B cell (primary cell): ENCODE results near the gene OR52I1. TPM values are rescaled to one million over a fixed set of nuclear protein-coding genes. Genes with fewer than 3 reads are reported as not detected.

Source experiments
- ATAC-seq: fragments of 200-7000 bp; cut with Tn5 transposase; one replicate; pipeline ENCODE4 v1.10.0; 2021; ENCODE audit warnings: low read depth, mild to moderate bottlenecking, moderate number of reproducible peaks, moderate library complexity
- CTCF ChIA-PET: fragments of 350-600 bp; sonication (Branson Sonifier 250); formaldehyde crosslinking; loops from one replicate; lab custom pipeline; 2021; ENCODE audit warnings: antibody characterized with exemption, inconsistent platforms; lab: Charles Lee
- POLR2A ChIA-PET: fragments of 350-600 bp; sonication (Branson Sonifier 250); formaldehyde crosslinking; loops from one replicate; lab custom pipeline; 2021; ENCODE audit warnings: antibody characterized with exemption; lab: Charles Lee
- DNase-seq: peaks from one replicate; pipeline ENCODE4 v3.0.0; 2013
- H2AFZ ChIP-seq: 2 replicates; pipeline ENCODE4 v1.6.1; 2012; ENCODE audit warnings: mild to moderate bottlenecking, low read depth, low read length; ENCODE audit not compliant: insufficient read depth, poor library complexity, severe bottlenecking
- H3K27ac ChIP-seq, 2 donors: 1 replicate in 1 of 2; 2 replicates in 1 of 2; pipeline ENCODE4 v1.5.1; 2012 to 2013; ENCODE audit warnings: low read length in 2 of 2, mild to moderate bottlenecking in 2 of 2, moderate library complexity in 1 of 2
- H3K27me3 ChIP-seq, 4 experiments: fragments of 200-600 bp in 1 of 4; sonication (generic) in 1 of 4; replicated peaks in 1 of 4; 1 replicate in 2 of 4; 2 replicates in 2 of 4; pipeline versions ENCODE4 v1.6.1 to v1.7.0; 2013 to 2016; ENCODE audit warnings: low read length in 3 of 4, mild to moderate bottlenecking in 2 of 4, mixed read lengths in 1 of 4, moderate library complexity in 1 of 4; ENCODE audit not compliant: insufficient read depth in 4 of 4, control insufficient read depth in 3 of 4; ENCODE audit errors: control extremely low read depth in 1 of 4
- H3K36me3 ChIP-seq, 2 experiments: replicated peaks in 1 of 2; 1 replicate in 1 of 2; 2 replicates in 1 of 2; pipeline versions ENCODE4 v1.6.1 to v1.7.1; 2013; ENCODE audit warnings: low read length in 1 of 2; ENCODE audit not compliant: insufficient read depth in 2 of 2, control insufficient read depth in 1 of 2; ENCODE audit errors: control extremely low read depth in 1 of 2, extremely low read depth in 1 of 2
- H3K4me1 ChIP-seq, 2 donors: fragments of 200-600 bp in 1 of 2; sonication (generic) in 1 of 2; 1 replicate in 1 of 2; 2 replicates in 1 of 2; pipeline versions ENCODE4 v1.5.1 to v1.6.1; 2013 to 2017; ENCODE audit warnings: low read length in 2 of 2; ENCODE audit not compliant: control insufficient read depth in 2 of 2, insufficient read depth in 2 of 2
- H3K4me2 ChIP-seq: replicated peaks from 2 replicates; pipeline ENCODE3; 2012; ENCODE audit warnings: mild to moderate bottlenecking, low read depth, low read length; ENCODE audit not compliant: poor library complexity, severe bottlenecking
- H3K4me3 ChIP-seq, 5 experiments: fragments of 200-600 bp in 1 of 5; sonication (generic) in 1 of 5; 1 replicate in 3 of 5; 2 replicates in 2 of 5; pipeline versions ENCODE4 v1.5.1 to v1.7.0; 2011 to 2016; ENCODE audit warnings: low read length in 4 of 5, mild to moderate bottlenecking in 4 of 5, low read depth in 2 of 5, control low read depth in 1 of 5, moderate library complexity in 1 of 5; ENCODE audit not compliant: insufficient read depth in 1 of 5; ENCODE audit errors: control extremely low read depth in 1 of 5, extremely low read depth in 1 of 5
- H3K79me2 ChIP-seq: fragments of 200-600 bp; sonication (generic); one replicate; pipeline ENCODE4 v1.6.0; 2016; ENCODE audit warnings: low read length; ENCODE audit not compliant: control insufficient read depth, insufficient read depth
- H3K9ac ChIP-seq: fragments of 200-600 bp; sonication (generic); 2 replicates; pipeline ENCODE4 v1.6.1; 2017; ENCODE audit warnings: mild to moderate bottlenecking, low read length, moderate library complexity
- H3K9me3 ChIP-seq, 3 donors: one replicate each; pipeline versions ENCODE4 v1.6.1 to v1.7.1; 2013; ENCODE audit warnings: low read length in 2 of 3; ENCODE audit not compliant: control insufficient read depth in 2 of 3, insufficient read depth in 1 of 3; ENCODE audit errors: control extremely low read depth in 1 of 3
- H4K20me1 ChIP-seq: 2 replicates; pipeline ENCODE4 v1.6.0; 2012; ENCODE audit warnings: mild to moderate bottlenecking, low read length; ENCODE audit not compliant: insufficient read depth, control insufficient read depth, poor library complexity, severe bottlenecking
- H3K27ac Mint-ChIP-seq: one replicate; pipeline ENCODE4 v1.8.0; 2021; ENCODE audit warnings: mixed read lengths
- H3K27me3 Mint-ChIP-seq: one replicate; pipeline ENCODE4 v1.8.0; 2021; ENCODE audit warnings: mixed read lengths
- H3K4me1 Mint-ChIP-seq: one replicate; pipeline ENCODE4 v1.8.0; 2021; ENCODE audit warnings: mixed read lengths
- H3K4me3 Mint-ChIP-seq: one replicate; pipeline ENCODE4 v1.8.0; 2021; ENCODE audit warnings: mixed read lengths
- H3K9me3 Mint-ChIP-seq: one replicate; pipeline ENCODE4 v1.8.0; 2022; ENCODE audit warnings: mixed read lengths; ENCODE audit not compliant: insufficient read depth
- CTCF ChIP-seq: fragments of 200-600 bp; IDR thresholded peaks from one replicate; pipeline ENCODE4 v1.8.0; 2022; ENCODE audit warnings: antibody characterized with exemption, mild to moderate bottlenecking
- EZH2 ChIP-seq: IDR thresholded peaks from 2 replicates; pipeline ENCODE4 v1.6.1; 2012; ENCODE audit warnings: borderline replicate concordance, low read depth, mild to moderate bottlenecking, moderate library complexity, low read length; ENCODE audit not compliant: insufficient read depth, poor library complexity, severe bottlenecking
- WGBS: methylation state at CpG from one replicate; pipeline ENCODE4 v1.1.5; 2013; ENCODE audit warnings: missing lambda C conversion rate; ENCODE audit not compliant: insufficient coverage; 5-methylcytosine and 5-hydroxymethylcytosine counted together
- intact Hi-C: fragments of 100-400 bp; cut with micrococcal nuclease; formaldehyde crosslinking; loops from one replicate; pipeline ENCODE4 v1.10.0; 2022
- polyA plus RNA-seq: library from polyadenylated mRNA; depleted of rRNA; stranded (reverse); fragments of >200 nt; gene quantifications from 2 replicates; pipeline ENCODE4 v1.2.3, GENCODE V29; 2012
- total RNA-seq, 2 donors: library from RNA; stranded (reverse); fragments of 120-200 nt in 1 of 2; gene quantifications; 1 replicate in 1 of 2; 2 replicates in 1 of 2; pipeline versions ENCODE4 v1.2.3 to v1.2.4, GENCODE V29; 2013 to 2022

OR52I1 gene
- total and polyA plus RNA-seq, 2 donors (not counting 1 experiment from before 2014, with no cell fraction given), result not detected

- H3K4me1 ChIP-seq, result no peaks in the 10 kb centered on the region
- no peak overlapping the region for H3K27ac Mint-ChIP-seq
- peaks cover 30% of the 10 kb centered on the region for H3K27me3 Mint-ChIP-seq
- CTCF ChIA-PET, result no interaction called here
- H3K79me2 ChIP-seq, result no peaks in the 10 kb centered on the region
- H3K9me3 ChIP-seq, result no peaks in the 10 kb centered on the region
- H2AFZ ChIP-seq, result no peak overlapping the region
- no peaks in the 10 kb centered on the region for H4K20me1 ChIP-seq
- H3K9me3 Mint-ChIP-seq, result peaks cover 3% of the 10 kb centered on the region
- H3K4me2 ChIP-seq, result no peak overlapping the region
- no peak overlapping the region for H3K4me3 Mint-ChIP-seq
- no peaks in the 10 kb centered on the region for H3K36me3 ChIP-seq
- H3K4me3 ChIP-seq, result no peak overlapping the region
- POLR2A ChIA-PET, result no interaction called here
- TF ChIP-seq CTCF, result no peak
- TF ChIP-seq EZH2, result no peak
- no peak overlapping the region for H3K9ac ChIP-seq
- H3K27me3 ChIP-seq, result peaks cover 0 to 12% (median 3%) of the 10 kb centered on the region in 4 experiments
- no peak for DNase-seq
- H3K27ac ChIP-seq, result no peak overlapping the region
- intact Hi-C loops, result no loop called here
- no peaks in the 10 kb centered on the region for H3K4me1 Mint-ChIP-seq
- ATAC-seq, result no peak
These were observed 22.1 kb downstream of the OR52I1 start for GRCh38 chr11:4615856-4616444.

GRCh38 chr11:4619514-4619913 is 25.7 kb downstream of the OR52I1 start:
- ChIA-PET POLR2A (no interaction called here), CTCF (no interaction called here)

More at GRCh38 chr11:4619514-4619913, 25.7 kb downstream of the OR52I1 start:
- H3K79me2 ChIP-seq, result no peaks in the 10 kb centered on the region
- H3K4me1 Mint-ChIP-seq, result no peaks in the 10 kb centered on the region
- no peaks in the 10 kb centered on the region for H3K9me3 Mint-ChIP-seq
- no peak overlapping the region for H2AFZ ChIP-seq
- H3K4me1 ChIP-seq, result no peaks in the 10 kb centered on the region
- DNase-seq, result no peak
- no peak for ATAC-seq
- H3K4me2 ChIP-seq, result no peak overlapping the region
- peaks cover 43% of the 10 kb centered on the region for H3K27me3 Mint-ChIP-seq
- WGBS, result 73% methylated on average over 3 of the region's 9 CpGs
- H3K27ac Mint-ChIP-seq, result no peak overlapping the region
- no peak overlapping the region for H3K4me3 ChIP-seq
- no peak overlapping the region for H3K4me3 Mint-ChIP-seq
- H3K36me3 ChIP-seq, result no peaks in the 10 kb centered on the region
- no peaks in the 10 kb centered on the region for H3K9me3 ChIP-seq
- H3K9ac ChIP-seq, result no peak overlapping the region
- H3K27ac ChIP-seq, result no peak overlapping the region
- H4K20me1 ChIP-seq, result no peaks in the 10 kb centered on the region
- TF ChIP-seq EZH2 (no peak), CTCF (no peak)
- intact Hi-C loops, result no loop called here
- H3K27me3 ChIP-seq, result peaks cover 0 to 12% (median 3%) of the 10 kb centered on the region in 4 experiments
